K562 (cell line): ENCODE data around the gene ZDHHC24. TPM values are rescaled to one million over a fixed set of nuclear protein-coding genes. Genes with fewer than 3 reads are reported as not detected.
A peak's percentile ranks its signal among the peaks of the same experiment; 100 is the strongest.

Experiments
- AFF4 ChIP-seq: sonication (generic); formaldehyde crosslinking; IDR thresholded peaks from 2 replicates; pipeline ENCODE4 v1.8.0; 2023; ENCODE audit warnings: mild to moderate bottlenecking, missing genetic modification reagents
- CAMTA2 ChIP-seq: fragments of 250-450 bp; sonication (Bioruptor Pico); conservative IDR thresholded peaks from 2 replicates; pipeline ENCODE4 v1.5.1; 2022
- CBX1 ChIP-seq: sonication (generic); IDR thresholded peaks from 2 replicates; pipeline ENCODE4 v1.6.1; 2016; ENCODE audit warnings: antibody characterized with exemption, low read depth, mild to moderate bottlenecking
- DIDO1 ChIP-seq: fragments of 450-650 bp; IDR thresholded peaks from 2 replicates; pipeline ENCODE4 v1.6.1; 2016; ENCODE audit warnings: low read depth, missing biosample characterization, missing genetic modification characterization
- FOSL1 ChIP-seq: fragments of 200-800 bp; sonication (Bioruptor generic); conservative IDR thresholded peaks from 2 replicates; pipeline ENCODE4 v1.6.1; 2016; ENCODE audit warnings: missing genetic modification characterization, missing compliant biosample characterization
- GABPB2 ChIP-seq: fragments of 250-450 bp; sonication (Bioruptor Pico); conservative IDR thresholded peaks from 2 replicates; pipeline ENCODE4 v1.5.1; 2021; ENCODE audit warnings: mild to moderate bottlenecking
- HMG20B ChIP-seq: fragments of 250-450 bp; sonication (Bioruptor Pico); IDR thresholded peaks from 2 replicates; pipeline ENCODE4 v1.5.0; 2021; ENCODE audit warnings: mild to moderate bottlenecking
- HNRNPL ChIP-seq: fragments of 200-400 bp; formaldehyde crosslinking; IDR thresholded peaks from 2 replicates; pipeline ENCODE4 v1.6.1; 2017; ENCODE audit warnings: low read depth, mild to moderate bottlenecking, low read length
- KDM1A ChIP-seq, 2 experiments: fragments of 450-650 bp; IDR thresholded peaks; 2 replicates each; pipeline ENCODE4 v1.6.1; 2016; ENCODE audit warnings: mild to moderate bottlenecking in 2 of 2
- NFIC ChIP-seq: fragments of 450-650 bp; IDR thresholded peaks from 2 replicates; pipeline ENCODE4 v1.6.1; 2017; ENCODE audit warnings: mild to moderate bottlenecking, inconsistent platforms
- NR3C1 ChIP-seq: sonication (generic); formaldehyde crosslinking; IDR thresholded peaks from 2 replicates; pipeline ENCODE4 v1.8.1; 2022; ENCODE audit warnings: missing genetic modification reagents
- RFX7 ChIP-seq: fragments of 250-450 bp; sonication (Bioruptor Pico); IDR thresholded peaks from 2 replicates; pipeline ENCODE4 v1.5.1; 2021; ENCODE audit warnings: mild to moderate bottlenecking
- TCFL5 ChIP-seq: fragments of 250-450 bp; sonication (Bioruptor Pico); conservative IDR thresholded peaks from 2 replicates; pipeline ENCODE4 v1.6.1; 2021; ENCODE audit warnings: mild to moderate bottlenecking, moderate library complexity, matching md5 sums
- USF2 ChIP-seq: sonication (generic); formaldehyde crosslinking; IDR thresholded peaks from 2 replicates; pipeline ENCODE4 v1.5.0; 2020; ENCODE audit warnings: missing genetic modification reagents
- ZNF354B ChIP-seq: fragments of 250-450 bp; sonication (Bioruptor Pico); IDR thresholded peaks from 2 replicates; pipeline ENCODE4 v1.4.0; 2020
- ZNF445 ChIP-seq: fragments of 250-450 bp; sonication (Bioruptor Pico); IDR thresholded peaks from 2 replicates; pipeline ENCODE4 v1.4.0; 2020; ENCODE audit warnings: low read depth, mild to moderate bottlenecking, moderate library complexity
- polyA plus RNA-seq, 8 experiments: library from polyadenylated mRNA; depleted of rRNA in 4 of 8; stranded (reverse) in 5 of 8; unstranded in 3 of 8; fragments of >200 nt; fragmentation: Nextera tagmentation in 2 of 8; fragmentation: Illumina TruSeq in 1 of 8; extraction: Ambion mirVana in 2 of 8; extraction: Trizol in 1 of 8; gene quantifications; 2 replicates each; pipeline versions ENCODE4 v1.2.1 to v1.2.3, GENCODE V29; 2011 to 2014; ENCODE audit warnings: inconsistent platforms in 1 of 8, missing spikeins in 1 of 8
- total RNA-seq, 7 experiments: library from RNA; depleted of rRNA in 6 of 7; stranded (reverse); fragments of >200 nt in 6 of 7; fragmentation: Illumina TruSeq in 2 of 7; extraction: Trizol in 2 of 7; gene quantifications; 2 replicates each; pipeline versions ENCODE4 v1.2.1 to v1.2.3, GENCODE V29; 2011 to 2021; ENCODE audit warnings: low replicate concordance in 1 of 7
- TF ChIP-seq, protein P1 (sequence below): sonication (generic); formaldehyde crosslinking; IDR thresholded peaks from 2 replicates; pipeline ENCODE4 v1.8.1; 2023; ENCODE audit warnings: missing genetic modification reagents, mild to moderate bottlenecking, borderline replicate concordance

The ZDHHC24 gene
- total and polyA plus RNA-seq, 9 of the 15 experiments (the other 6 are each of a cell fraction or from before 2014, with no cell fraction given), result 0.45 to 11.2 (median 2.7) TPM

GRCh38 chr11:66592457-66593302 lies 46.8 kb upstream of the ZDHHC24 start, which contains the start of the genes CCDC87 and CCS (continued):
- TF ChIP-seq CAMTA2 (CRISPR knock-in tag) (no peak), HNRNPL (no peak), DIDO1 (tag) (no peak), GABPB2 (CRISPR knock-in tag) (no peak), USF2 (CRISPR knock-in tag) (no peak), KDM1A (IDR thresholded peaks at IDR 0.05) (no peak), FOSL1 (no peak), ZNF445 (CRISPR knock-in tag) (no peak), HMG20B (CRISPR knock-in tag) (no peak), NFIC (peak; percentile 80), NR3C1 (no peak), CBX1 (0 out of 2 replicates have a peak, but pooled peaks have one; percentile 73), RFX7 (CRISPR knock-in tag) (no peak), ZNF354B (CRISPR knock-in tag) (no peak), AFF4 (no peak), TCFL5 (CRISPR knock-in tag) (no peak)
- TF ChIP-seq, protein P1, sequence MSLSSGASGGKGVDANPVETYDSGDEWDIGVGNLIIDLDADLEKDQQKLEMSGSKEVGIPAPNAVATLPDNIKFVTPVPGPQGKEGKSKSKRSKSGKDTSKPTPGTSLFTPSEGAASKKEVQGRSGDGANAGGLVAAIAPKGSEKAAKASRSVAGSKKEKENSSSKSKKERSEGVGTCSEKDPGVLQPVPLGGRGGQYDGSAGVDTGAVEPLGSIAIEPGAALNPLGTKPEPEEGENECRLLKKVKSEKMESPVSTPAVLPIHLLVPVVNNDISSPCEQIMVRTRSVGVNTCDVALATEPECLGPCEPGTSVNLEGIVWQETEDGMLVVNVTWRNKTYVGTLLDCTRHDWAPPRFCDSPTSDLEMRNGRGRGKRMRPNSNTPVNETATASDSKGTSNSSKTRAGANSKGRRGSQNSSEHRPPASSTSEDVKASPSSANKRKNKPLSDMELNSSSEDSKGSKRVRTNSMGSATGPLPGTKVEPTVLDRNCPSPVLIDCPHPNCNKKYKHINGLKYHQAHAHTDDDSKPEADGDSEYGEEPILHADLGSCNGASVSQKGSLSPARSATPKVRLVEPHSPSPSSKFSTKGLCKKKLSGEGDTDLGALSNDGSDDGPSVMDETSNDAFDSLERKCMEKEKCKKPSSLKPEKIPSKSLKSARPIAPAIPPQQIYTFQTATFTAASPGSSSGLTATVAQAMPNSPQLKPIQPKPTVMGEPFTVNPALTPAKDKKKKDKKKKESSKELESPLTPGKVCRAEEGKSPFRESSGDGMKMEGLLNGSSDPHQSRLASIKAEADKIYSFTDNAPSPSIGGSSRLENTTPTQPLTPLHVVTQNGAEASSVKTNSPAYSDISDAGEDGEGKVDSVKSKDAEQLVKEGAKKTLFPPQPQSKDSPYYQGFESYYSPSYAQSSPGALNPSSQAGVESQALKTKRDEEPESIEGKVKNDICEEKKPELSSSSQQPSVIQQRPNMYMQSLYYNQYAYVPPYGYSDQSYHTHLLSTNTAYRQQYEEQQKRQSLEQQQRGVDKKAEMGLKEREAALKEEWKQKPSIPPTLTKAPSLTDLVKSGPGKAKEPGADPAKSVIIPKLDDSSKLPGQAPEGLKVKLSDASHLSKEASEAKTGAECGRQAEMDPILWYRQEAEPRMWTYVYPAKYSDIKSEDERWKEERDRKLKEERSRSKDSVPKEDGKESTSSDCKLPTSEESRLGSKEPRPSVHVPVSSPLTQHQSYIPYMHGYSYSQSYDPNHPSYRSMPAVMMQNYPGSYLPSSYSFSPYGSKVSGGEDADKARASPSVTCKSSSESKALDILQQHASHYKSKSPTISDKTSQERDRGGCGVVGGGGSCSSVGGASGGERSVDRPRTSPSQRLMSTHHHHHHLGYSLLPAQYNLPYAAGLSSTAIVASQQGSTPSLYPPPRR (CRISPR knock-in tag), result no peak
